Peyer's patch (tissue), 4 donors: ENCODE results near the gene TNFSF8. TPM values are rescaled to one million over a fixed set of nuclear protein-coding genes. Genes with fewer than 3 reads are reported as not detected.

ENCODE experiments used
- DNase-seq, 3 donors: peaks; one replicate each; pipeline ENCODE4 v3.0.0-alpha.2; 2017 to 2019
- H3K27ac ChIP-seq, 4 donors: fragments of 200-600 bp; sonication (generic); one replicate each; pipeline ENCODE4 v1.5.1; 2016 to 2019
- H3K27me3 ChIP-seq, 2 donors: fragments of 200-600 bp; sonication (generic); one replicate each; pipeline ENCODE4 v1.5.1; 2019
- H3K36me3 ChIP-seq, 3 donors: fragments of 200-600 bp; sonication (generic); one replicate each; pipeline ENCODE4 v1.5.1; 2016 to 2019
- H3K4me1 ChIP-seq, 4 donors: fragments of 200-600 bp; sonication (generic); one replicate each; pipeline ENCODE4 v1.5.1; 2016 to 2019
- H3K4me3 ChIP-seq, 4 donors: fragments of 200-600 bp; sonication (generic); 1 replicate in 3 of 4; 2 replicates in 1 of 4; pipeline ENCODE4 v1.5.1; 2016 to 2019; ENCODE audit warnings: mild to moderate bottlenecking in 1 of 4
- H3K9me3 ChIP-seq, 4 donors: fragments of 200-600 bp; sonication (generic); one replicate each; pipeline ENCODE4 v1.5.1; 2016 to 2019; ENCODE audit warnings: mild to moderate bottlenecking in 1 of 4
- POLR2A ChIP-seq, 2 donors: fragments of 450-650 bp; IDR thresholded peaks; one replicate each; pipeline ENCODE4 v1.5.1; 2017; ENCODE audit warnings: antibody characterized with exemption in 2 of 2, mild to moderate bottlenecking in 2 of 2, moderate library complexity in 2 of 2
- total RNA-seq, 4 donors: library from RNA; depleted of rRNA; stranded (reverse); fragments of >200 nt; gene quantifications; one replicate each; pipeline ENCODE4 v1.1.0, GENCODE V29; 2016
- TF ChIP-seq, protein P1 (sequence below), 6 experiments: fragments of 450-650 bp in 4 of 6; fragments of 200-600 bp in 2 of 6; sonication (generic) in 1 of 6; IDR thresholded peaks; one replicate each; pipeline ENCODE4 v1.5.1; 2017 to 2019; ENCODE audit warnings: antibody characterized with exemption in 6 of 6, mild to moderate bottlenecking in 3 of 6, moderate library complexity in 1 of 6

Gene TNFSF8
- total RNA-seq, 4 donors from 2014 or later = 2.1 to 11.6 (median 4.7) TPM

DNA sequence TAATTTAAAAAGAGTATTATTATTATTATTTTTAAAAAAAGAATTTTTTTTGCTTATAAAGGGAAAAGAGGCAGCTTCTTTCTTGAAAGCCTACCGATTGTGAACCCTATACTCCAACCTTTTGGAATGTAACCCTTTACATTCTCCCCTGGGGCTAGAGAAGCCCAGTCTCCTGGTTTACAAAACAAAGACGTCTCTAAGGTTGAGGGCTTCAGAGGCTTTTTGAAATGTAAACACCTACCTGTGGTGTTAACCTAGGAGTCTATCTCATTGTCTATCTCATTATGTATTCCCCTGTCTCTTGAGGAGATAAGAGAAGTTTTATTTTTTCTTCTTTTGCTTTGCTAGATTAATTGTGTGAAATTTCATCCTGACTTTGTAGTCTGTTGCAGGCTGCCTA, 4.7 kb downstream of the TNFSF8 start:
- Histone ChIP-seq H3K9me3 (no peaks in the 10 kb centered on the region), H3K4me3 (no peak overlapping the region), H3K27me3 (no peaks in the 10 kb centered on the region), H3K27ac (no peak overlapping the region), H3K4me1 (no peaks in the 10 kb centered on the region), H3K36me3 (no peaks in the 10 kb centered on the region)
- TF ChIP-seq POLR2A (IDR thresholded peaks at IDR 0.05) = no peak
- TF ChIP-seq, protein P1, sequence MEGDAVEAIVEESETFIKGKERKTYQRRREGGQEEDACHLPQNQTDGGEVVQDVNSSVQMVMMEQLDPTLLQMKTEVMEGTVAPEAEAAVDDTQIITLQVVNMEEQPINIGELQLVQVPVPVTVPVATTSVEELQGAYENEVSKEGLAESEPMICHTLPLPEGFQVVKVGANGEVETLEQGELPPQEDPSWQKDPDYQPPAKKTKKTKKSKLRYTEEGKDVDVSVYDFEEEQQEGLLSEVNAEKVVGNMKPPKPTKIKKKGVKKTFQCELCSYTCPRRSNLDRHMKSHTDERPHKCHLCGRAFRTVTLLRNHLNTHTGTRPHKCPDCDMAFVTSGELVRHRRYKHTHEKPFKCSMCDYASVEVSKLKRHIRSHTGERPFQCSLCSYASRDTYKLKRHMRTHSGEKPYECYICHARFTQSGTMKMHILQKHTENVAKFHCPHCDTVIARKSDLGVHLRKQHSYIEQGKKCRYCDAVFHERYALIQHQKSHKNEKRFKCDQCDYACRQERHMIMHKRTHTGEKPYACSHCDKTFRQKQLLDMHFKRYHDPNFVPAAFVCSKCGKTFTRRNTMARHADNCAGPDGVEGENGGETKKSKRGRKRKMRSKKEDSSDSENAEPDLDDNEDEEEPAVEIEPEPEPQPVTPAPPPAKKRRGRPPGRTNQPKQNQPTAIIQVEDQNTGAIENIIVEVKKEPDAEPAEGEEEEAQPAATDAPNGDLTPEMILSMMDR (IDR thresholded peaks at IDR 0.05) = no peak
- no peak for DNase-seq

DNA sequence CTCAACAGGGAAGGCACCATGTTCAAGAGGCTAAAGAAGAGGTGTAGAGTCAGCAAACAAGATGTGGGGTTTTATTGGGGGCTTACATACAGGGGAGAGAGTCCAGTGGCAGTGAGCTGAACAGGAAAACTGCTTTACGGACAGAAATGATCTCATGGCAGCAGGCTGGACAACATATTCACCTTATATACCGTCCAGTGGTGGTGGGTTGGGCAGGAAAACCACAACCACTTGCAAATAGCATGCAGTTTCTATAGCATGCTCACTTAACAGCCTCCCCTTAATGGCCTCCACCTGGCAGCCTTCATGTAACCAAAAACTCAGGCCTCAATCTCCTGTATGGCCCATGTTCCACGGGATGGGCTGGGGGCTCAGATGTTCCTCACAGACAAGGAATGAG, 5.4 kb downstream of the TNFSF8 start:
- Histone ChIP-seq H3K4me3 (no peak overlapping the region), H3K27ac (no peak overlapping the region), H3K9me3 (no peaks in the 10 kb centered on the region), H3K4me1 (no peaks in the 10 kb centered on the region), H3K27me3 (no peaks in the 10 kb centered on the region), H3K36me3 (no peaks in the 10 kb centered on the region)
- no peak for DNase-seq
- no peak for TF ChIP-seq POLR2A (IDR thresholded peaks at IDR 0.05)
- TF ChIP-seq, protein P1 (IDR thresholded peaks at IDR 0.05) = no peak

DNA sequence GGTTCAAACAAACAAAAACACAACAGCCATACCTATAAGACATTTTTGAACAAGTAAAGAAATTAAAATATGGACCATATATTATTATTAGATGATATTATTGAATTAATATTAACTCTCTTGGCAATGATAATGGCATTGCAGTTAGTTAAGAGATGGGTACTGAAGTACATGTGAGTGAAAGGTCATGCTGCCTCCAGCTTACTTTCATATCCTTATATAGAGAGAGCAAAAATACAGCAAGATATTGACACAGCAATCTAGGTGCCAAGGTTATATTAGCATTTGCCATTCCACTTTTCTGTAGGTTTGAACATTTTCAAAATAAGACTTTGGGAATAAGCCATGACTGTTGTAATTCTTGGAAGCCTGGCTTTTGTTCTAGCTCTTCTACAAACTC, 6.1 kb downstream of the TNFSF8 start:
- Histone ChIP-seq H3K27ac (no peak overlapping the region), H3K4me1 (no peaks in the 10 kb centered on the region)
- TF ChIP-seq, protein P1 (IDR thresholded peaks at IDR 0.05) = no peak
- TF ChIP-seq POLR2A (IDR thresholded peaks at IDR 0.05) = no peak

DNA sequence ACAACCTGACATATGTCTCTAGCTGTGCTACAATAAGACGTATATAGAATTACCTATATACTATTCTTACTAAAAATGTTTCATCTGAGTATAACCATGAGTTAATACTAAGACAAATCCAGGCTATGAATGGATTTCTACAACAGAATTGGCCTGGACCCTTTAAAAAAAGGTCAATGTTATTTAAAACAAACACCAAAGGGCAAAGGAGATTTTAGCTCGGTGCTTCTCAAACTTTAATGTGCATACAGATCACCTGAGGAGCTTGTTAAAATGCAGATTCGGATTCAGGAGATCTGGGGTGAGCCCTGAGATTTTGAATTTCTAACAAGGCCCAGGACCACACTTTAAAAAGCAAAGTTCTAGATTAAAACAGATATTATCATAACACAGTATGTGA, 6.5 kb downstream of the TNFSF8 start:
- Histone ChIP-seq H3K9me3 (no peaks in the 10 kb centered on the region), H3K27ac (no peak overlapping the region), H3K36me3 (no peaks in the 10 kb centered on the region), H3K27me3 (no peaks in the 10 kb centered on the region), H3K4me1 (no peaks in the 10 kb centered on the region), H3K4me3 (no peak overlapping the region)
- DNase-seq = no peak
- TF ChIP-seq, protein P1 (IDR thresholded peaks at IDR 0.05) = no peak
- TF ChIP-seq POLR2A (IDR thresholded peaks at IDR 0.05) = no peak

More for the DNA sequence above, 6.1 kb downstream of the TNFSF8 start:
- Histone ChIP-seq H3K4me3 (no peak overlapping the region), H3K27me3 (no peaks in the 10 kb centered on the region), H3K36me3 (no peaks in the 10 kb centered on the region), H3K9me3 (no peaks in the 10 kb centered on the region)
- DNase-seq = no peak

DNA sequence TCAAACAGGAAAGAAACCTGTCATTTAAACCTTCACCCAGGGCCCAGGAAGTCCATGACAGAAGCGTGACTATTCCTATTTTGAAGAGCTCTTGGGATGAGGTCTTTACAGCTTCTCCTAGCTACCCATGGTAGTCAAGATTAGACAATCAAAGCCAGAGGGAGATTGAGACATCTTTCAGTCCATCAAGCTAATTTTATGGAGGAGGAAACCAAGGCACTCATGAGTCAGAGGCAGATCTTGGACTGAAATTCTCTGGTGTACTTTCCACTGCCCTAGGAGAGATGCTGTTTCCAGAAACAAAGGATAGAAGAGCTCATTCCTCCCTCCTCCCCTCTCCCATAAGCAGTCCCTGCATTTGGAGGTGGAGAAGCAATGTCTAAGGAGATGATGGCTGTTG, 9.2 kb downstream of the TNFSF8 start:
- Histone ChIP-seq H3K36me3 (no peaks in the 10 kb centered on the region), H3K27me3 (no peaks in the 10 kb centered on the region), H3K27ac (no peak overlapping the region), H3K9me3 (no peaks in the 10 kb centered on the region), H3K4me1 (no peaks in the 10 kb centered on the region), H3K4me3 (no peak overlapping the region)
- DNase-seq = no peak
- TF ChIP-seq, protein P1 (IDR thresholded peaks at IDR 0.05) = no peak
- TF ChIP-seq POLR2A (IDR thresholded peaks at IDR 0.05) = no peak

DNA sequence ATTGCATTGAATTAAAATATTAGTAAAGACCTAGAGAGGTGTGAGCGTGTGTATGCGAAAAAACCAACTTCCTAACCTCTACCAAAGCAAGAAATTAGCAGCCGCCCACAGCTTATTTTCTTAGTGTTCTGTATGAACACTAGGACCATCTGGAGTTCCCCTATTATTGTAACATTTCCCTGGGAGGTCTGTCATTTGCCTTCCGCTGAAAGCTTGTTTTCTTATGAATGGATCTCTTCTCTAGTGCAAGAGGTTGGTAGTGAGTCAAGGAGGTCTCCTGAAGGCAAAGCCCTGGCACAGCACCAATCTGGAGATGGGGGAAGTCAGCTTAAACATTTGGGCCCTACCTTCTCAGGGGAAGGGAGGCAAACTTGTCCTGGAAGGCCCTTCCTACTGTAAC, 10.8 kb downstream of the TNFSF8 start:
- Histone ChIP-seq H3K9me3 (no peaks in the 10 kb centered on the region), H3K27ac (no peak overlapping the region), H3K36me3 (no peaks in the 10 kb centered on the region), H3K4me1 (no peaks in the 10 kb centered on the region), H3K27me3 (no peaks in the 10 kb centered on the region), H3K4me3 (no peak overlapping the region)
- DNase-seq = no peak
- TF ChIP-seq, protein P1 (IDR thresholded peaks at IDR 0.05) = no peak
- TF ChIP-seq POLR2A (IDR thresholded peaks at IDR 0.05) = no peak
